ENCODE measurements around the gene USP11. TPM values are rescaled to one million over a fixed set of nuclear protein-coding genes. Genes with fewer than 3 reads are reported as not detected.

Gene USP11
- total RNA-seq, 1 donor from 2014 or later, result 89.2 TPM

DNA sequence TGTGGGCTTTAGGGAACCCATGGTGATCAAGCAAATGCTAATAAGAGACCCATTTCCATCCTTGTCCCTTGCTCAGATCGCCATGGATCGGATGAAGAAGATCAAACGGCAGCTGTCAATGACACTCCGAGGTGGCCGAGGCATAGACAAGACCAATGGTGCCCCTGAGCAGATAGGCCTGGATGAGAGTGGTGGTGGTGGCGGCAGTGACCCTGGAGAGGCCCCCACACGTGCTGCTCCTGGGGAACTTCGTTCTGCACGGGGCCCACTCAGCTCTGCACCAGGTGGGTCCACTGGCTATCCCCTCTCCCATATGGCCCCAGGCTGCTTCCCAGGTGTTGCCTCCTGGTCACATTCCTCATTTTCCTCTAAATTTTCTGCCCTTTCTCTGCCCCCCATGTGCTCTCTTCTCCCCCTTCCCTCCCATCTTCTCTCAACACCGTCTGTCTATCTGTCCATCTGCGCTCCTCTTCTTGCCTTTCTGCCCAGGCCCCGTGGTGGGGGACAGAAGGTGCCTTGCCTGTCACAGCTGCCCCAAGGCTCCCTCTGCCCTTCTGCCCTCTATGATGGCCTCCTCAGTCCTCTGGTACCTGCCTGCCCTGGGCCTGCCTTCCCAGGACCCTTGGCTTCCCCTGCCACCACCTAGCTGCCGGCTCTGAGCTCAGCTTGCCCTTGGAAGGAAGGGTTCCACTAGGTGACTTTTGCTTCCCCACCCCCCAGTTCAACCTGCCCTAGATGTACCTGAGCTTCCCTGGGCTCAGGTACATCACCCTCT is 9.1 kb upstream of the USP11 start:
- POLR2A ChIA-PET, result interaction anchor here (1.9 kb wide), 1 partner anchor 9 kb away, joined by 6 read pairs; the partner anchor contains the start of gene USP11
- CTCF ChIA-PET, result no interaction called here
- Mint-ChIP-seq H3K27me3 (no peaks in the 10 kb centered on the region), H3K27ac (no peak overlapping the region), H3K9me3 (no peaks in the 10 kb centered on the region), H3K4me1 (peaks cover 25% of the 10 kb centered on the region), H3K36me3 (ENCODE audit: low read depth) (peaks cover 58% of the 10 kb centered on the region), H3K4me3 (no peak overlapping the region)
- intact Hi-C loops (cut with micrococcal nuclease), result no loop called here
- DNase-seq, result no peak
- no peak for ATAC-seq (ENCODE audit: low read depth)
- TF ChIP-seq, protein P1, sequence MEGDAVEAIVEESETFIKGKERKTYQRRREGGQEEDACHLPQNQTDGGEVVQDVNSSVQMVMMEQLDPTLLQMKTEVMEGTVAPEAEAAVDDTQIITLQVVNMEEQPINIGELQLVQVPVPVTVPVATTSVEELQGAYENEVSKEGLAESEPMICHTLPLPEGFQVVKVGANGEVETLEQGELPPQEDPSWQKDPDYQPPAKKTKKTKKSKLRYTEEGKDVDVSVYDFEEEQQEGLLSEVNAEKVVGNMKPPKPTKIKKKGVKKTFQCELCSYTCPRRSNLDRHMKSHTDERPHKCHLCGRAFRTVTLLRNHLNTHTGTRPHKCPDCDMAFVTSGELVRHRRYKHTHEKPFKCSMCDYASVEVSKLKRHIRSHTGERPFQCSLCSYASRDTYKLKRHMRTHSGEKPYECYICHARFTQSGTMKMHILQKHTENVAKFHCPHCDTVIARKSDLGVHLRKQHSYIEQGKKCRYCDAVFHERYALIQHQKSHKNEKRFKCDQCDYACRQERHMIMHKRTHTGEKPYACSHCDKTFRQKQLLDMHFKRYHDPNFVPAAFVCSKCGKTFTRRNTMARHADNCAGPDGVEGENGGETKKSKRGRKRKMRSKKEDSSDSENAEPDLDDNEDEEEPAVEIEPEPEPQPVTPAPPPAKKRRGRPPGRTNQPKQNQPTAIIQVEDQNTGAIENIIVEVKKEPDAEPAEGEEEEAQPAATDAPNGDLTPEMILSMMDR (IDR thresholded peaks at IDR 0.05), result no peak

DNA sequence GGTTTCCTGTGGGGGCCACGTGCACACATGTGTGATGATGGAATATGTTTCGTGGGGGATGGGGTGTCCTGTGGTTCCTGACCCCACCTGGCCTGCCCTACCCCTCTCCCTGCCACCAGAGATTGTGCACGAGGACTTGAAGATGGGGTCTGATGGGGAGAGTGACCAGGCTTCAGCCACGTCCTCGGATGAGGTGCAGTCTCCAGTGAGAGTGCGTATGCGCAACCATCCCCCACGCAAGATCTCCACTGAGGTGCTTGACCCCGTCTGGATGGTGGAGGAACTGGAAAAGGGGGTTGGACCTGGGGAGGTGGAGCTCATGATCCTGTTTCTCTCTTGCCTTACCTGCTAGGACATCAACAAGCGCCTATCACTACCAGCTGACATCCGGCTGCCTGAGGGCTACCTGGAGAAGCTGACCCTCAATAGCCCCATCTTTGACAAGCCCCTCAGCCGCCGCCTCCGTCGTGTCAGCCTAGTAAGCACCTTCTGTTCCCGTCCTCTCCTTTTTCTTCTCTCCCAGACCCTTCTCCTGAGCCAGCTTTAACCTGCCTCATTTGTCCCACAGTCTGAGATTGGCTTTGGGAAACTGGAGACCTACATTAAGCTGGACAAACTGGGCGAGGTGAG is 8.4 kb upstream of the USP11 start:
- Mint-ChIP-seq H3K27ac (no peak overlapping the region), H3K4me1 (peaks cover 21% of the 10 kb centered on the region), H3K4me3 (no peak overlapping the region), H3K27me3 (no peaks in the 10 kb centered on the region), H3K9me3 (no peaks in the 10 kb centered on the region), H3K36me3 (ENCODE audit: low read depth) (peaks cover 60% of the 10 kb centered on the region)
- TF ChIP-seq, protein P1 (IDR thresholded peaks at IDR 0.05), result no peak
- ATAC-seq (ENCODE audit: low read depth) (no peak), DNase-seq (no peak)
- ChIA-PET CTCF (no interaction called here), POLR2A (interaction anchor here (0.5 to 1.9 kb wide), 2 partner anchors 8 to 1433 kb away, joined by 6 to 9 read pairs; partner anchors contain the start of gene USP11)
- intact Hi-C loops (cut with micrococcal nuclease), result no loop called here

DNA sequence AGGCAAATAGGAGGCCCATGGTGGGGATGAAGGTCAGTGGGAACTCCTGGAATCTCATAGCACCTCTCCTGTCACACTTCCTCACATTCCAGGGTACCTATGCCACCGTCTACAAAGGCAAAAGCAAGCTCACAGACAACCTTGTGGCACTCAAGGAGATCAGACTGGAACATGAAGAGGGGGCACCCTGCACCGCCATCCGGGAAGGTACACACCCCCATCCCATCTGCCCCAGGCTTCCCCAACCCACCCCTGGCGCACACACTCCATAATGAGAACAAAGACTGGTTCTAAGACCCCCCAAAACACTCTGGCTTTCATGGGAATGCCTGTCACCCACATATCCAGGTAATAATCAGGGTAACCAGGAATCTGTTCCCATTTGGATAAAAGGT is 7.9 kb upstream of the USP11 start:
- DNase-seq (no peak), ATAC-seq (ENCODE audit: low read depth) (no peak)
- ChIA-PET CTCF (no interaction called here), POLR2A (interaction anchor here (0.5 to 1.9 kb wide), 2 partner anchors 8 to 1432 kb away, joined by 6 to 9 read pairs; partner anchors contain the start of gene USP11)
- Mint-ChIP-seq H3K9me3 (no peaks in the 10 kb centered on the region), H3K27ac (no peak overlapping the region), H3K4me1 (peaks cover 16% of the 10 kb centered on the region), H3K27me3 (no peaks in the 10 kb centered on the region), H3K36me3 (ENCODE audit: low read depth) (peaks cover 58% of the 10 kb centered on the region), H3K4me3 (no peak overlapping the region)
- intact Hi-C loops (cut with micrococcal nuclease), result no loop called here
- TF ChIP-seq, protein P1 (IDR thresholded peaks at IDR 0.05), result no peak

DNA sequence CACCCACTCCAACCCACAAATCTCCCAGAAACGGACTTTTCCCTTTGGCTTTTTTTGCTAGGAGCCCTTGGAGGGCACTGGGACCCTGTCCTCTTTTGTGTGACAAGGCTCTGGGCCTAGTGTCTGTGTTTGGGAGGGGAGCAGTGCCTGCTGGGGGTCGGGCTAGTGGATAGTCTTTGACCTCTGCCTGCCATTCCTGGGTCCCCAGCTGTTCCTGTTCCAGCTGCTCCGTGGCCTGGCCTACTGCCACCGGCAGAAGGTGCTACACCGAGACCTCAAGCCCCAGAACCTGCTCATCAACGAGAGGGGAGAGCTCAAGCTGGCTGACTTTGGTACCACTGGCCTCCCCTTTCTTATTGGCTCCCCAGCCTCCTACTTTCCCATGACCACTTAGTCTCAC is 6.7 kb upstream of the USP11 start:
- peaks cover 4% of the 10 kb centered on the region for H3K4me1 Mint-ChIP-seq
- no peaks in the 10 kb centered on the region for H3K27me3 Mint-ChIP-seq
- no peak overlapping the region for H3K4me3 Mint-ChIP-seq
- H3K36me3 Mint-ChIP-seq (ENCODE audit: low read depth), result peaks cover 63% of the 10 kb centered on the region
- intact Hi-C loops (cut with micrococcal nuclease), result no loop called here
- ATAC-seq (ENCODE audit: low read depth) (no peak), DNase-seq (no peak)
- ChIA-PET CTCF (no interaction called here), POLR2A (no interaction called here)
- no peak overlapping the region for H3K27ac Mint-ChIP-seq
- TF ChIP-seq, protein P1 (IDR thresholded peaks at IDR 0.05), result no peak
- H3K9me3 Mint-ChIP-seq, result no peaks in the 10 kb centered on the region

DNA sequence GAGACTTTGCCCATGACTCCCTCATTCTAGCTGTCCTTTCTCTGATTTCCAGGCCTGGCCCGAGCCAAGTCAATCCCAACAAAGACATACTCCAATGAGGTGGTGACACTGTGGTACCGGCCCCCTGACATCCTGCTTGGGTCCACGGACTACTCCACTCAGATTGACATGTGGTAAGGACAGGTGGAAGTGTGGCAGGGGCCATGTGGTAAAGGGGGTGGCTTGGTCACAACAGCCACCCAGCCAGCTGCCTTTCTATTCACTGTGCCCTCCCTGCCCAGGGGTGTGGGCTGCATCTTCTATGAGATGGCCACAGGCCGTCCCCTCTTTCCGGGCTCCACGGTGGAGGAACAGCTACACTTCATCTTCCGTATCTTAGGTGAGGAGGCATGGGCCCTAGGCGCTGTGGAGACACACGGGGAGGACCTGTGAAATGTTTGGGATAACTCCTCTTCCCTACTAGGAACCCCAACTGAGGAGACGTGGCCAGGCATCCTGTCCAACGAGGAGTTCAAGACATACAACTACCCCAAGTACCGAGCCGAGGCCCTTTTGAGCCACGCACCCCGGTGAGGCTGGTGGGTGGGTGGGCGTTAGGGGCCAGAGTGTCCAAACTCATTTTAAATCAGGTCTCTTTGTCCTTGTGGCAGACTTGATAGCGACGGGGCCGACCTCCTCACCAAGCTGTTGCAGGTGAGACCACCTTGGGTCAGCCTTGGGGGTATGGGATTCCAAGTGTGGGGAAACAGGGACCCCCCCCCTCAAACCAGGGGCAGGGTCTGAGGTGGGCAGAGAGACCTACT is 6.1 kb upstream of the USP11 start:
- Mint-ChIP-seq H3K36me3 (ENCODE audit: low read depth) (peaks cover 63% of the 10 kb centered on the region), H3K27me3 (no peaks in the 10 kb centered on the region), H3K27ac (no peak overlapping the region), H3K4me3 (no peak overlapping the region), H3K4me1 (peaks cover 2% of the 10 kb centered on the region), H3K9me3 (no peaks in the 10 kb centered on the region)
- no peak for ATAC-seq (ENCODE audit: low read depth)
- intact Hi-C loops (cut with micrococcal nuclease), result no loop called here
- POLR2A ChIA-PET, result no interaction called here
- no peak for DNase-seq
- CTCF ChIA-PET, result no interaction called here
- TF ChIP-seq, protein P1 (IDR thresholded peaks at IDR 0.05), result no peak

Data from activated B cell treated with CpG ODN at 0.5 μM for 24 hours (primary cell).